Dermis blood vessel endothelial cell (primary cell): ENCODE measurements around the gene VTI1A. TPM values are rescaled to one million over a fixed set of nuclear protein-coding genes. Genes with fewer than 3 reads are reported as not detected.

ENCODE experiments used
- DNase-seq: peaks from one replicate; pipeline ENCODE4 v3.0.0; 2010
- total RNA-seq: library from RNA; depleted of rRNA; stranded (reverse); fragments of >200 nt; gene quantifications from 2 replicates; pipeline ENCODE4 v1.2.3, GENCODE V29; 2014

Gene VTI1A
- total RNA-seq, 1 donor from 2014 or later, result 41.9 TPM

DNA sequence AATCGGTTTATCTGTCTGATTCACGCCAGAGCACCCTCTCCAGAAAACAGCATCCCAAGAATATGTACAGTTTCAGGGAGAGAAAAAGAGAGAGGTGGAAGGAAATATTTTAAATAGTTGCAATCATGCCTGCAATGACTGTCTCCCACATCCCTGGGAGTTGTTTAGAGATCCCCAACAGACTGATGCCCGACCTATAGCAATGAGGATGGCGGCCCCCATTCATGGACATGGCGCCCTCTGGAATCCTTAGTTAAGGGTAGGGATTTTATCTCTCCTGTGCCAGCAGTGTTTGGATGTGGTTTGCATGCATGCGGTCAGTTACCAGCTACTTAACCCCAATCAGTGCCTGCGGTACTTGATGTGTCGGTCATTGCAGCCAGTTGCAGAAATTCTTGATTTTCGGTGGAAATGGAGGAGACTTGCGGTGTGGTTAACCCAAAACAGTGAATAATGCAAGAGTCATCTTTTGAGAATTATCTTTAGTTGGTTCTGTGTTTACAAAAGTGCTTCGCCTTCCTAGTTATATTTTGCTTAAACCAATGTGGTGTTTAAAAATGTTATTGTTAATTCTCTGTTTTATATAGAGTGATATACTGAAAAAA is 317.0 kb downstream of the VTI1A start:
- DNase-seq, result no peak

- no peak for DNase-seq
Observed at GRCh38 chr10:112765717-112766235, 318.8 kb downstream of the VTI1A start.

GRCh38 chr10:112766636-112767035 is 319.6 kb downstream of the VTI1A start:
- no peak for DNase-seq

- no peak for DNase-seq
Observed at GRCh38 chr10:112767156-112767555, 320.1 kb downstream of the VTI1A start.

DNA sequence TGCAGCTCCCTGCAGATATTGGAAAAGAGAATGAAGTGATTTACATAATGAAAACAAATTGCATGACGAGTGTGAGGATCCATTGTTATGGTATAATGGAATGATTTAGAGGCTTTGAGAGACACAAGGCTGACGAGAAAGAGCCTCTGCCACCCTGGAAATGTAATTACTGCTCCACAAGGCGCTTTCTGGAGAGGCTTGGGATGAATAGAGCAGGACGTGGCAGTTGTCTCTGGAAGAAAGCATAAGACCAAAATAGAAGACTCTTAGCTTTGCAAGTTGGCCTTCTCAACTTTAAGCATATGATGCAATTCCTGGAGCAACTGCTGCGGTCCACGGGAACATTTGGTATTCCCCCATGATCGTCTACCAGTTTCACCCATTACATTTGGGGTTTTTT is 321.1 kb downstream of the VTI1A start:
- no peak for DNase-seq

DNA sequence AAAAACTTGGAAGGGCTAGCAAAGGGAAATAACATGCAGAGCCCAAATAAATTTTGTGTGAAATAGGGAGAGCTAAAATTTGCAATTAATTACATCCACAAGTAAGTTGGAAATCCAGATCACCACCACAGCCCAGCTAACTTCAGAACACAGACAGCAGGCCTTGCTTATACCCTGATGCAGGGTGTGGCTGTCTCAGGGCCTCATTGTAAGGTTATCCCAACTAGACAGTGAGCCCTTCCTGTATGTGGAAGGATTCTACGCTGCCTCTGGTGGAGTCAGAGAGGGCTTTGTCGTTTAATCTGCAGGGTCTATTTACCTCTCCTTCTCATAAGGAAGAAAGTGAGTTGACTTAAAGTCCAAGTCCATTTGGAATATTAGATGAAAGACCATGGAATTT is 322.1 kb downstream of the VTI1A start:
- no peak for DNase-seq

DNA sequence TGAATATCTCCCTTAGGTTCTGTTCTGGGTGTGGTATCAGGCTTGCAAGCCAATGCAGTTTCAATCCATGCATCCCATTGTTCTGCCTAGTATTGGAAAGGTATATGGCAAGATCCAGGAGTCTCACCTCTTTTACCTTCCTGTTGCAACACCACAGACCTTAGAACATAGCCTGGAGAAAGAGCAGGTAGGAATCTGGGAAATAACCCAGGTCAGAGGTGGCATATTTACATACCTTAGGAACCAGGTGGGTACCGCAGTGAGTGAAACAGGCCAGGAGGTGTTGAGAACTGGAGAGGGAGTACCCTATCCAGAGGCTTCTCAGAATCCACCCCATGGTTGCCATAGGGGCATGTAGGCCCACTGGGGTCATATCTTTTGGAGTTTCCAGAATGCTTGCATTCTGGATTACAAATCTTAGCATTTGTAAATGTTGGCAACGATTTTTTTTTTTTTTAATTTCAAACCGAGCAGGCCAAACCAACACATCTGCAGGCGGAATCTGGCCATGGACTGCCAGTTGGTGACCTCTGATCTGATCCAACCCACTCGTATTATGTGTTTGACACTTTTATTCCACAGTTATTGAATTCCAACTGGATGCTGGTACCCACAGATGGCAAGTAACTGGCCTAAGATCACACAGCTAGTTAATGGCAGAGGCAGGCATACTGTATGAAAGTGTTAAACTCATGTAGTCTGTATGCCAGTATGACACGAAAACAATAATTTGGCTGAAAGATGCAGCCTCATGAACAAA is 322.8 kb downstream of the VTI1A start:
- DNase-seq, result no peak

- DNase-seq, result no peak
Observed at GRCh38 chr10:112771733-112772132, 324.7 kb downstream of the VTI1A start.

DNA sequence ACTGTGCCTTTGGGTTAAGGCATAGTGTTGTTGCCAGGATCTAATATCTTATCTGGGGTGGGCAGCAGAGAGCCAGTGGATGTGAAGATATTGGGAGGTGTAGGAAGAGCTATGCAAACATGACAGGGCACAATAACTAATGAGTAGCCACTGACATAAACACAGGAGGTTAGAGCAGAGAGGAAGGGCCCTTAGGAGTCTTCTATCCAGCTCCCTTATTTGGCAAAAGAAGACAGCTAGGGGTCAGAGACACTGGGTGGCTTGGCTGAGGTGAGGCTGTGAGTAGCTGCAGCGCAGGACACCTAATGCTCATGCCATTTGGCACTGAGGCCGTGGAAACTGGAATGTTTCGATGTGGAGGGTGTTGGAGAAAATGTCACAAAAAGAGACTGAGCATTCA is 326.8 kb downstream of the VTI1A start:
- DNase-seq, result no peak

DNA sequence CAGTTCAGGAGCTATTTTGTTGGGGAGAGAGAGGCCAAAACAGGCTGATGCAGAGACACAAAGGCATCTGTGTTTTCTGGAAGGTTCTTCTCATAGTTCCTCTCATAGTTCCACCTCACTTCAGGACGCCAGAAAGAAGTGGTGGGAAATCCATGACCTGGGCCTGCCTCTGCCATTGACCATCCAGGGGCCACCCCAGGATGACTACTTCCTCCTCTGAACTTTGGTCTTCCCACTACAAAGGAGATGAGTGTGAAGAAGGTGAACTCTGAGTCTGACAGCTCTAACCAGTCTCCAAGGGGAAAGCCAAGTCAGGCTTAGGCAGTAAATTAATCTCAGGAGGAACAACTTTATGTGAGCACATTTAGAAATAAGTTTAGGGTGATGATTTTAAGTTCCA is 327.2 kb downstream of the VTI1A start:
- DNase-seq, result no peak

DNA sequence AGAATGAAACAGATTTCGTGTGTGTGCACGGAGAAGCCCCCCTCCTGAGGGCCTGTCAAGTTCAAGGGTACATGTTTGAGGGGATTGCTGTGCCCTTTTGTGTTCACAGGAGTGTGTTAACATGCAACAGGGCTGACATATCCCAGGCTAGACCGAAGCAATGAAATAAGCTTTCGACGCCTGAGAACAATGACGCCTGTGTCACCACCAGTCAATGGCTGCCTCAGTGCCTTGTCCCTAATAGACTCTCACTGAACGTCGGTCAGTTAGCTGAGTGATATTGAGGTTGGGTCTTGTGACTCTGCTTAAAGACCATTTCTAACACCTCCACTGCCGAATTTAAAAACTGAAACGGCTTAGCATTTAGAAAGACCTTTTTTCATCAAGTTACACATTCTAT is 327.8 kb downstream of the VTI1A start:
- no peak for DNase-seq

DNA sequence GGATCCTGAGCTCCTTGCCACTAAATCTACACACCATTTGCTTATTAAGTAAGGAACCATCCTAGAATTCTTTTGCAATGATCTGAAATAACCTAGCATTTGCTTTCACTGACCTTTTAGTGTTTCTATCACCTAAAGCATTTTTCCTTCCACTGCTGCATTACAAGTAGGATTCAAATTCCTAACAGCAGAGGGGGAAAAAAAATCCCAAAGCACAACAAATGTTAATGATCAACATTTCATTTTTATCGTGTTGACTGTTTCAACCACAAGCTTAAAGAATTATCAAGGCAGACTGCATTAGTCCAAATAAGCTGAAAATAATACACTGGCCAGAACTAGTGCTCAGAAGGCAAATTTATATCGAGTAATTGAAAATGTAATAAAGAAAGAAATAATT is 328.4 kb downstream of the VTI1A start:
- no peak for DNase-seq

DNA sequence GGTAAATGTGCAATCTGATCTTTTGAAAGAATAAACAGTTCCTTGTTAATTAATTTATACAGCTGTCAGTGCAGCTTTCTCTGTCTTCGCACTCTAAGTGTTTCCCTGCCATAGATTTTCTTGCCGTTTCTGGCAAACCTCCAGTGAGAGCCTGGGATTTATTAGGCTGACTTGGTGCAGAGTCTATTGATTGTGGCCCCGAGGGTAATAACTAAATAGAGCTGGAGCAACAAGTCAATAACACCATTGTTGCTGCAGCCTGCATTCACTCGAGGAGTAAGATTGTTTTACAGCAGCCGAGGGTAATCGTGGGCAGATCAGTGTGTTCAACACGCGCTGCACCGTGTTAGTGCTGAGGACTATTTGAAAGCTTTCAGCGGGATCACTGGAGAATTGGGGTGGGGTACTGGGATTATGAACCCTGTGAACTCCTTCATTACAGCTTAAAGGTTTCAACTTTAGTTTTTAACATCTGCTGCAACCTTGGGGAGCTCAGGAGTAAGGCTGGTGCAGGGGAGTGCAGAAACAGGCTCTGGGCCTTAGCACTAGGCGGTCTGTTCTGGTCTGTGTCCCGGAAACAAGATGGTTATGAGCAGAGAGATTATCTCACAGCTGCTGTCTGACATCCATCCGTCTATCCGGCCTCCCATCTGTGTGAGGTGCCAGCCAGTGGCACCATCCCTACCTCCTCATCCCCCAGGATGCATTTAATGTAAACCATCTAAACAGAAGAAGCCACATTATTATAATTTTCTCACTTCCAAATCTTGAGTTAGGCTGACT is 329.1 kb downstream of the VTI1A start:
- DNase-seq, result no peak

DNA sequence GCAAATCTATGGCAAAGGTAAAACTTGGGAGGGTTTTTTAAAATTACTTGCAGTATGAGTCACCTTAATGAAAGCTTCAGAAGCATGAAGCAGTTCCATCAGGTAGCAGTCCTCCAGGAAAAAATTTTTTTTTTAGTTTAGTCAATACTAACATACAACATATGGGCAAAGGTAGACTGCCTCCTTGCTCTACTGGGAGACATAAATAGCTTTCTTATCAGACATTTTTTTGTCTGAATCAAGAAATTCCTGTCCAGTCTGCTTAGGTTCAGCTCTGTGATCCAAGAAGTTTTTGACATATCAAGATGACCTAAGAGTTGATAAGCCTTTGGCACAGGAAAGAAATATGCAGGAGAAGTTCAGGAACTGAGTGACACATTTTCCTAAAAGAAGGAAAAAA is 331.6 kb downstream of the VTI1A start:
- DNase-seq, result peak; percentile 20

DNA sequence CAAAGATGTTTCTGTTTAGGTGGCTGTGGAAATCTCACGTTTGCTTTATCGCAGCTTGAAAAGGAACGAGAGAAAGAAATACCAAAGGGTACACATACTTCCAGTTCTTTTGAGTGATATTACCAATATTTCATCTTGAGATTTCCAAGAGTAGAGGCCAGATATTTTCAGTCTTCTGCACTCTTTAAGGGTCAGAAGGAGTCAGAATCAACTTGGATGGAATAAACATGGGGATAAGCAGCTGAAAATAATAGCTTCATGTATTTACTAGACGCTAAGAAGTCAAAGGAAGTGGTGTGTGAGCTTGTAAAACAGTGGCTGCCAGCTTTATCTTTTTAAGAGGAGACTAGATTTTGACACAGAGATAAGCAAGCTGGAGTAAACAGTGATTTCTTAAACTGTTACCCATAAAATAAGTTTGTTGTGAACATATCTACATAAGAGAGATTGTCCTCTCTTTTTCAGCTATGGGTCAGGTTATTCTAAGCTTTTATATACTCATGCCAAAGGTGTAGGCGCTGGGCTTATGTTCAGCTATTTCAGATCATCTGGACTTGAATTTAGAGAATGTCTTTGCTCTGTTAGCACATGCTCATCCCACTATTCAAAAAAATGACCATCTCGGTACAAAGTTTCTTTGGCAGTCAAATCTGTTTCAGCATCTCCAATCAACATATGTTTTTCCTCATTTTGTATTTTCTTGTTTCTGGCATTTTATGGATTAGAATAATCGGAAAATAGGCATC is 332.2 kb downstream of the VTI1A start:
- no peak for DNase-seq

GRCh38 chr10:112782200-112782907 is 335.3 kb downstream of the VTI1A start:
- no peak for DNase-seq

DNA sequence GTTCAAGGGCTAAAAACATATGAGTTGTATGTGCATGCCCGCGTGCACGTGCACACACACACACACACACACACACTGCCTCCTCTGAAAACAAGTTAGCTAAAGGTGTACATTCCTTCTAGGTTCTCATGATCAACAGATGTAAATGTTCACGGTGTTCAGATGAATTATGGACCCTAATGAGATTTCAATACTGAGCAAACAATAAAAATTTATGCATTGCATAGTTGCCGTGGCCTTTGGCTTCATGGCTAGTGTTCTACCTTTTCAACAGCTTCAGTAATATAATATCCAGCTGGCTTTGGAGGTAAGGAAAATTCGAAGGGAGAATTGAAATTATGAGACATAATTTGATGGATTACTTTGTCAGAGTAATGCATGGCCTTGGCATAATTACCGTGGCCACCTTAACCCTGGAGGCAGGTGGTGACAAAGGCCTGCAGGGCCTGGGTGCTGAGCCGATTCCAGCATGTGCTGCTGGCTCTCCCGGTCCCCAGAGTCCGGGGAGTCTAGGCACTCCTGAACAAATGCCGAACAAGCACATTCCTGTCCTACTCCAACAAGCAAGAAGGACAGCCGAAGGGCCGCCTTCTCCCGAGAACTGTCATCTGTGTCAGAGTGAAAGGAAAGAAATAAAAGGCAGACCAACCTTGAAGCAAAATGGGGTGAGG is 336.5 kb downstream of the VTI1A start:
- DNase-seq, result no peak

DNA sequence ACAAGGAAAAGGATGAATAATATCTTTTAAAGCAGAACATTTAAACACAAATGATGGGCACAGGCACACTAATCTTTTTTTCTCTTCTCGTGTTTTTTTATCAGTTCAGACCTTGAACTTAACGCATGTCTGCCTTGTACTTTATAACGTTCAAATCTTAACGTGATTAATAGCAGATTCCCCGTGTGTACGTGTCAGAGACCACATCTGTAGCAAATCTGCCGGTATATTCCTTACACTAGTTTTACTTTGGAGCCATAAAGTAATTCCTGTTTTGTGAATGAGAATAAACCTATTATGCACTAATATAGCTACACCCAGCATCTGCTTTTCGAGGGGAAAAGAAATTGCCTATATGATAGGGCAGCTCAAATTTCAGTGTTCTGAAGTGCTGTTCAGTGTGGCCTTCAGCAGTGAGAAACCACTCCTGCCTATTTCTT is 337.0 kb downstream of the VTI1A start:
- no peak for DNase-seq

DNA sequence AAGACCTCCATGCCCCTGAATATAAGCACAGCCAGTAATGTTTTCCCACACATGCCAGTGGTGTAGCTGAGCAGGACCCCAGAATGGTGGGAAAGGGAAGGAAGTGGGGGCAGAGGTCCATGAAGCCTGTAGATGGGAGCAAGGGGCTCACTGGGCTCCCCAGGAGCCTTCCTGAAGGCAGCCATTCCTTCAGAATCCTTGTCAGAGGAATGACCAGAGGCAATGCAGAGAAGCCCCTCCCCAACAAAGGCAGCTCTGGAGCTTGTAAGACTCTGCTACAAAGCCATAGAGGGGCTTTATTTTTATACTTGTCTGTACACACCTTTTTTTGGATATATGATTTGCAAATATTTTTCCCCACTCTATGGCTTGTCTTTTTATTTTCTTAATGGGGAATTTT is 338.1 kb downstream of the VTI1A start:
- no peak for DNase-seq

- no peak for DNase-seq
Observed at GRCh38 chr10:112789248-112789647, 342.2 kb downstream of the VTI1A start.

DNA sequence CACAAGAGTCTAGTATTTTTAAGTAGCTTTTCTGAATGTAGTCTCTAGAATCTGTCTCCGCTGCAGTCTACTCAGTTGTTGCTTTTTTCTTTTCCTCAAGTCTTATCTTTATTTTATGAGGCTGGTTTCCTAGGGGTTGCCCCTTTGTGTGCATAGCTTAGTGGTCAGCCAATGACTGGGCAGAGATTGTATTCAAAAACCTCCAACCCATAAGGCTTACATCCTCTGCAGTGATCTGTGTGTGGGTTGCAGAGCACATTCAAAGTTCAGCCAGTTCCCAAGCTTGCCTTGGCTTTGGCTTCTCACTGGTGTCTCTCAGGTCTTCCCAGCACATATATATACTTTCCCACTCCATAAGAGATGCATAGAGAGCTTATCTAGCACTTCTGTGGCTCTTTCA is 343.0 kb downstream of the VTI1A start:
- no peak for DNase-seq

DNA sequence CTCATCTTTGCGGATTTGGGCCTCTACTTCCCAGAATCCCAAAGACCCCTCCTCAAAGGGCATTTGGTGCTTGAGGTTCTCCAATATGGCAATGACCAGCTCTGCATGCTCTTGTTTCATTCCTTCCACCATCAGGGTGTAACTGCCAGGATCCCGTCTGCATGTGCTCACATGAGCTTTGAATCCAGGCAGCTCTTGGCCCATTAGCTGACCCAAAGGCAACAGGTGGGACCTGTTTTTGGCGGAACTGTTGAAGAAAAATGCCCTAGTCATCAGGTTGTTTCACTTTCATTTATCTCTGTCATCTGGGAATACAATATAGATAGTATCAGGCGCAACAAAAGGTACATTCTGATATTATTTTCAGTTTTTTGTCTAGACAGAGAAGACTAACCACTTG is 343.9 kb downstream of the VTI1A start:
- DNase-seq, result no peak
